B cell (primary cell): ENCODE data around the gene NDST1. TPM values are rescaled to one million over a fixed set of nuclear protein-coding genes. Genes with fewer than 3 reads are reported as not detected.

Experiments used
- ATAC-seq: fragments of 200-7000 bp; cut with Tn5 transposase; one replicate; pipeline ENCODE4 v1.10.0; 2021; ENCODE audit warnings: low read depth, mild to moderate bottlenecking, moderate number of reproducible peaks, moderate library complexity
- CTCF ChIA-PET: fragments of 350-600 bp; sonication (Branson Sonifier 250); formaldehyde crosslinking; loops from one replicate; lab custom pipeline; 2021; ENCODE audit warnings: antibody characterized with exemption, inconsistent platforms; lab: Charles Lee
- POLR2A ChIA-PET: fragments of 350-600 bp; sonication (Branson Sonifier 250); formaldehyde crosslinking; loops from one replicate; lab custom pipeline; 2021; ENCODE audit warnings: antibody characterized with exemption; lab: Charles Lee
- DNase-seq: peaks from one replicate; pipeline ENCODE4 v3.0.0; 2013
- H2AFZ ChIP-seq: 2 replicates; pipeline ENCODE4 v1.6.1; 2012; ENCODE audit warnings: mild to moderate bottlenecking, low read depth, low read length; ENCODE audit not compliant: insufficient read depth, poor library complexity, severe bottlenecking
- H3K27ac ChIP-seq, 2 donors: 1 replicate in 1 of 2; 2 replicates in 1 of 2; pipeline ENCODE4 v1.5.1; 2012 to 2013; ENCODE audit warnings: low read length in 2 of 2, mild to moderate bottlenecking in 2 of 2, moderate library complexity in 1 of 2
- H3K27me3 ChIP-seq, 4 experiments: fragments of 200-600 bp in 1 of 4; sonication (generic) in 1 of 4; replicated peaks in 1 of 4; 1 replicate in 2 of 4; 2 replicates in 2 of 4; pipeline versions ENCODE4 v1.6.1 to v1.7.0; 2013 to 2016; ENCODE audit warnings: low read length in 3 of 4, mild to moderate bottlenecking in 2 of 4, mixed read lengths in 1 of 4, moderate library complexity in 1 of 4; ENCODE audit not compliant: insufficient read depth in 4 of 4, control insufficient read depth in 3 of 4; ENCODE audit errors: control extremely low read depth in 1 of 4
- H3K36me3 ChIP-seq, 2 experiments: replicated peaks in 1 of 2; 1 replicate in 1 of 2; 2 replicates in 1 of 2; pipeline versions ENCODE4 v1.6.1 to v1.7.1; 2013; ENCODE audit warnings: low read length in 1 of 2; ENCODE audit not compliant: insufficient read depth in 2 of 2, control insufficient read depth in 1 of 2; ENCODE audit errors: control extremely low read depth in 1 of 2, extremely low read depth in 1 of 2
- H3K4me1 ChIP-seq, 2 donors: fragments of 200-600 bp in 1 of 2; sonication (generic) in 1 of 2; 1 replicate in 1 of 2; 2 replicates in 1 of 2; pipeline versions ENCODE4 v1.5.1 to v1.6.1; 2013 to 2017; ENCODE audit warnings: low read length in 2 of 2; ENCODE audit not compliant: control insufficient read depth in 2 of 2, insufficient read depth in 2 of 2
- H3K4me2 ChIP-seq: replicated peaks from 2 replicates; pipeline ENCODE3; 2012; ENCODE audit warnings: mild to moderate bottlenecking, low read depth, low read length; ENCODE audit not compliant: poor library complexity, severe bottlenecking
- H3K4me3 ChIP-seq, 5 experiments: fragments of 200-600 bp in 1 of 5; sonication (generic) in 1 of 5; 1 replicate in 3 of 5; 2 replicates in 2 of 5; pipeline versions ENCODE4 v1.5.1 to v1.7.0; 2011 to 2016; ENCODE audit warnings: low read length in 4 of 5, mild to moderate bottlenecking in 4 of 5, low read depth in 2 of 5, control low read depth in 1 of 5, moderate library complexity in 1 of 5; ENCODE audit not compliant: insufficient read depth in 1 of 5; ENCODE audit errors: control extremely low read depth in 1 of 5, extremely low read depth in 1 of 5
- H3K79me2 ChIP-seq: fragments of 200-600 bp; sonication (generic); one replicate; pipeline ENCODE4 v1.6.0; 2016; ENCODE audit warnings: low read length; ENCODE audit not compliant: control insufficient read depth, insufficient read depth
- H3K9ac ChIP-seq: fragments of 200-600 bp; sonication (generic); 2 replicates; pipeline ENCODE4 v1.6.1; 2017; ENCODE audit warnings: mild to moderate bottlenecking, low read length, moderate library complexity
- H3K9me3 ChIP-seq, 3 donors: one replicate each; pipeline versions ENCODE4 v1.6.1 to v1.7.1; 2013; ENCODE audit warnings: low read length in 2 of 3; ENCODE audit not compliant: control insufficient read depth in 2 of 3, insufficient read depth in 1 of 3; ENCODE audit errors: control extremely low read depth in 1 of 3
- H4K20me1 ChIP-seq: 2 replicates; pipeline ENCODE4 v1.6.0; 2012; ENCODE audit warnings: mild to moderate bottlenecking, low read length; ENCODE audit not compliant: insufficient read depth, control insufficient read depth, poor library complexity, severe bottlenecking
- H3K27ac Mint-ChIP-seq: one replicate; pipeline ENCODE4 v1.8.0; 2021; ENCODE audit warnings: mixed read lengths
- H3K27me3 Mint-ChIP-seq: one replicate; pipeline ENCODE4 v1.8.0; 2021; ENCODE audit warnings: mixed read lengths
- H3K4me1 Mint-ChIP-seq: one replicate; pipeline ENCODE4 v1.8.0; 2021; ENCODE audit warnings: mixed read lengths
- H3K4me3 Mint-ChIP-seq: one replicate; pipeline ENCODE4 v1.8.0; 2021; ENCODE audit warnings: mixed read lengths
- H3K9me3 Mint-ChIP-seq: one replicate; pipeline ENCODE4 v1.8.0; 2022; ENCODE audit warnings: mixed read lengths; ENCODE audit not compliant: insufficient read depth
- CTCF ChIP-seq: fragments of 200-600 bp; IDR thresholded peaks from one replicate; pipeline ENCODE4 v1.8.0; 2022; ENCODE audit warnings: antibody characterized with exemption, mild to moderate bottlenecking
- EZH2 ChIP-seq: IDR thresholded peaks from 2 replicates; pipeline ENCODE4 v1.6.1; 2012; ENCODE audit warnings: borderline replicate concordance, low read depth, mild to moderate bottlenecking, moderate library complexity, low read length; ENCODE audit not compliant: insufficient read depth, poor library complexity, severe bottlenecking
- WGBS: methylation state at CpG from one replicate; pipeline ENCODE4 v1.1.5; 2013; ENCODE audit warnings: missing lambda C conversion rate; ENCODE audit not compliant: insufficient coverage; 5-methylcytosine and 5-hydroxymethylcytosine counted together
- intact Hi-C: fragments of 100-400 bp; cut with micrococcal nuclease; formaldehyde crosslinking; loops from one replicate; pipeline ENCODE4 v1.10.0; 2022
- polyA plus RNA-seq: library from polyadenylated mRNA; depleted of rRNA; stranded (reverse); fragments of >200 nt; gene quantifications from 2 replicates; pipeline ENCODE4 v1.2.3, GENCODE V29; 2012
- total RNA-seq, 2 donors: library from RNA; stranded (reverse); fragments of 120-200 nt in 1 of 2; gene quantifications; 1 replicate in 1 of 2; 2 replicates in 1 of 2; pipeline versions ENCODE4 v1.2.3 to v1.2.4, GENCODE V29; 2013 to 2022

The NDST1 gene
- total and polyA plus RNA-seq, 2 donors (not counting 1 experiment from before 2014, with no cell fraction given) = 4.3 to 7.0 TPM

GRCh38 chr5:150489360-150490295 lies 18.3 kb upstream of the NDST1 start:
- Histone ChIP-seq H3K9ac (no peak overlapping the region), H3K79me2 (peaks cover 4% of the 10 kb centered on the region), H3K9me3 (no peaks in the 10 kb centered on the region), H3K27me3 (no peaks in the 10 kb centered on the region), H3K4me1 (peaks cover 39 to 58% of the 10 kb centered on the region in 2 donors), H3K4me3 (peak overlapping the region in 1 of 5 experiments; percentile 11), H4K20me1 (no peaks in the 10 kb centered on the region), H3K36me3 (no peaks in the 10 kb centered on the region), H2AFZ (peak overlapping the region; percentile 26), H3K4me2 (peak overlapping the region; percentile 59), H3K27ac (peak overlapping the region; percentile 42 to 48)
- ChIA-PET CTCF (interaction anchor here (1.1 to 2.0 kb wide), 8 partner anchors 9 to 124 kb away, joined by 3 to 11 read pairs (median 6); no protein-coding TSS in a partner anchor), POLR2A (interaction anchor here (1.0 to 1.3 kb wide), 2 partner anchors 40 to 75 kb away, joined by 3 to 8 read pairs; partner anchors contain the start of gene RPS14)
- intact Hi-C loops = loop anchor here (5.0 to 10.0 kb wide), 2 partner anchors 37 to 735 kb away; partner anchors contain the start of gene CCDC69
- DNase-seq (peak; percentile 80), ATAC-seq (peak; percentile 79)
- TF ChIP-seq EZH2 = no peak
- TF ChIP-seq CTCF = no peak
- H3K4me1 Mint-ChIP-seq = peaks cover 57% of the 10 kb centered on the region
- WGBS = 36% methylated on average over 7 of the region's 9 CpGs
- H3K4me3 Mint-ChIP-seq = peak overlapping the region; percentile 50
- peak overlapping the region; percentile 91 for H3K27ac Mint-ChIP-seq
- H3K27me3 Mint-ChIP-seq = no peaks in the 10 kb centered on the region
- no peaks in the 10 kb centered on the region for H3K9me3 Mint-ChIP-seq
